RPMI8226 (cell line): ENCODE results near the gene SUGCT.
"Not testable (repeated sequence)": the region's sequence is repeated elsewhere in the genome, so short reads cannot be mapped to it uniquely, and the experiment has no call there.

ENCODE experiments used
- DNase-seq: peaks from one replicate; pipeline ENCODE4 v3.0.0-alpha.2; 2015

Gene SUGCT

GRCh38 chr7:40204581-40204980, 69.8 kb downstream of the SUGCT start:
- DNase-seq: no peak

GRCh38 chr7:40205992-40206391, 71.2 kb downstream of the SUGCT start:
- DNase-seq: no peak

- no peak for DNase-seq
Measured at GRCh38 chr7:40211276-40212003, 76.6 kb downstream of the SUGCT start.

GRCh38 chr7:40213291-40213690, 78.5 kb downstream of the SUGCT start:
- no peak for DNase-seq

GRCh38 chr7:40213856-40214255, 79.1 kb downstream of the SUGCT start:
- DNase-seq: no peak

GRCh38 chr7:40218612-40219011, 83.8 kb downstream of the SUGCT start:
- not testable (repeated sequence) for DNase-seq

GRCh38 chr7:40219917-40220316, 85.1 kb downstream of the SUGCT start:
- no peak for DNase-seq

- DNase-seq: no peak
Measured at GRCh38 chr7:40220421-40220911, 85.7 kb downstream of the SUGCT start.

GRCh38 chr7:40221836-40222235, 87.0 kb downstream of the SUGCT start:
- no peak for DNase-seq

- no peak for DNase-seq
Measured at GRCh38 chr7:40223451-40224127, 88.8 kb downstream of the SUGCT start.

GRCh38 chr7:40230101-40230500, 95.3 kb downstream of the SUGCT start:
- no peak for DNase-seq

- no peak for DNase-seq
Measured at GRCh38 chr7:40231796-40232195, 97.0 kb downstream of the SUGCT start.

GRCh38 chr7:40232242-40232893, 97.6 kb downstream of the SUGCT start:
- DNase-seq: peak; percentile 51

GRCh38 chr7:40234046-40234445, 99.2 kb downstream of the SUGCT start:
- peak; percentile 51 for DNase-seq

GRCh38 chr7:40234666-40235065, 99.9 kb downstream of the SUGCT start:
- no peak for DNase-seq

GRCh38 chr7:40237731-40238130, 102.9 kb downstream of the SUGCT start:
- DNase-seq: no peak

GRCh38 chr7:40239755-40240303, 105.0 kb downstream of the SUGCT start:
- DNase-seq: no peak

GRCh38 chr7:40243076-40243475, 108.3 kb downstream of the SUGCT start:
- no peak for DNase-seq

GRCh38 chr7:40244226-40244625, 109.4 kb downstream of the SUGCT start:
- no peak for DNase-seq

- no peak for DNase-seq
Measured at GRCh38 chr7:40248681-40249080, 113.9 kb downstream of the SUGCT start.

- peak; percentile 7 for DNase-seq
Measured at GRCh38 chr7:40253444-40253843, 118.6 kb downstream of the SUGCT start.

GRCh38 chr7:40263752-40264390, 129.1 kb downstream of the SUGCT start:
- no peak for DNase-seq

- no peak for DNase-seq
Measured at GRCh38 chr7:40267583-40267982, 132.8 kb downstream of the SUGCT start.
